Measurements from ENCODE around the gene LCN2.
"Not testable (repeated sequence)": the region's sequence is repeated elsewhere in the genome, so short reads cannot be mapped to it uniquely, and the experiment has no call there.

The LCN2 gene

GRCh38 chr9:128108269-128109049 lies 40.8 kb upstream of the LCN2 start:
- no peak overlapping the region for H3K4me3 ChIP-seq (ENCODE audit: low read length)
- no peak for TF ChIP-seq ZNF274 (IDR thresholded peaks at IDR 0.05; ENCODE audit: low read depth, low read length)

GRCh38 chr9:128109050-128109709 lies 40.1 kb upstream of the LCN2 start:
- no peak for TF ChIP-seq ZNF274 (IDR thresholded peaks at IDR 0.05; ENCODE audit: low read depth, low read length)
- no peak overlapping the region for H3K4me3 ChIP-seq (ENCODE audit: low read length)

- H3K4me3 ChIP-seq (ENCODE audit: low read length): not testable (repeated sequence)
Measured at GRCh38 chr9:128111726-128112125, 37.5 kb upstream of the LCN2 start.

GRCh38 chr9:128113526-128114325 lies 35.5 kb upstream of the LCN2 start:
- no peak for TF ChIP-seq ZNF274 (IDR thresholded peaks at IDR 0.05; ENCODE audit: low read depth, low read length)
- H3K4me3 ChIP-seq (ENCODE audit: low read length): no peak overlapping the region

GRCh38 chr9:128114326-128115186 lies 34.7 kb upstream of the LCN2 start:
- TF ChIP-seq ZNF274 (IDR thresholded peaks at IDR 0.05; ENCODE audit: low read depth, low read length): no peak
- no peak overlapping the region for H3K4me3 ChIP-seq (ENCODE audit: low read length)

GRCh38 chr9:128115187-128116103 lies 33.8 kb upstream of the LCN2 start:
- no peak overlapping the region for H3K4me3 ChIP-seq (ENCODE audit: low read length)

GRCh38 chr9:128116104-128117083 lies 32.9 kb upstream of the LCN2 start:
- no peak for TF ChIP-seq ZNF274 (IDR thresholded peaks at IDR 0.05; ENCODE audit: low read depth, low read length)
- H3K4me3 ChIP-seq (ENCODE audit: low read length): no peak overlapping the region

More at GRCh38 chr9:128115187-128116103, 33.8 kb upstream of the LCN2 start:
- no peak for TF ChIP-seq ZNF274 (IDR thresholded peaks at IDR 0.05; ENCODE audit: low read depth, low read length)

- H3K4me3 ChIP-seq (ENCODE audit: low read length): no peak overlapping the region
- TF ChIP-seq ZNF274 (IDR thresholded peaks at IDR 0.05; ENCODE audit: low read depth, low read length): no peak
Measured at GRCh38 chr9:128117613-128118471, 31.4 kb upstream of the LCN2 start.

- no peak overlapping the region for H3K4me3 ChIP-seq (ENCODE audit: low read length)
Measured at GRCh38 chr9:128118472-128118857, 30.8 kb upstream of the LCN2 start.

GRCh38 chr9:128118971-128119665 lies 30.1 kb upstream of the LCN2 start:
- TF ChIP-seq ZNF274 (IDR thresholded peaks at IDR 0.05; ENCODE audit: low read depth, low read length): no peak
- no peak overlapping the region for H3K4me3 ChIP-seq (ENCODE audit: low read length)

More at GRCh38 chr9:128118472-128118857, 30.8 kb upstream of the LCN2 start:
- TF ChIP-seq ZNF274 (IDR thresholded peaks at IDR 0.05; ENCODE audit: low read depth, low read length): no peak
